ENCODE data around the gene SLC25A44.
"Not testable (repeated sequence)": the region's sequence is repeated elsewhere in the genome, so short reads cannot be mapped to it uniquely, and the experiment has no call there.

The SLC25A44 gene

DNA sequence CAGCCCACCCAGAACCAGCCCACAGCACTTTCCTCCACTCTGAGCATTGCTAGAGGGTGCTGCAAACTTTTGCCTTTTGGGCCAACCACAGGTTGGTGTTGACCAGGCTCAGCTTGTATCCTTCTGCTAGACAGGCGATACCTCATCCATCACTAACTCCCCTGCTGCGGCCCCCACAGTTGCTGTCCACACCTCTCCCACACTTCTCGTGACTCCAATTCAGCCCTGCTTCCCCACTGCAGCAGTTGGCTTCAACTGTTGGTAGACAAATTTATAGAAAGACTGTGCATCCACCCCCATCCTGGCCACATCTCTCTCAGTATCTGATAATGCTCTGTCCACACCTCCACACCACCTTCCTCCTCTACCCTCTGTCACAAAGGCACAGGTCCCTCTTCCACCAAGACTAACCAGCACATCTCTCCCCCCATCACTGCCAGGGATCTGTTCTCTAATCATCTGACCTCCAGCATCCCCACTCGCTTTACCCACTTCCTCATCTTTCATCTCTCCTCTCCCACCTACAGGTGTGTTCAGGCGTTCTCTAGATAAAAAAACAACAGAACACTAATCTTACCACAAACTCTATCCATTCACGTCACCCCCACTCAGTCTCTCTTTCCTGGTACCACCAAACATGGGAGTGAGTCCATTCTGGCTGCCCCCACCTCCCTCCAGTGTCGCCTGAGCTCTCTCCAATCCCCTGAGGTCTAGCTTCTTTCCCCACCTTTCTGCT, 15.8 kb upstream of the SLC25A44 start:
- DNase-seq (ENCODE audit: low spot score), result no peak

DNA sequence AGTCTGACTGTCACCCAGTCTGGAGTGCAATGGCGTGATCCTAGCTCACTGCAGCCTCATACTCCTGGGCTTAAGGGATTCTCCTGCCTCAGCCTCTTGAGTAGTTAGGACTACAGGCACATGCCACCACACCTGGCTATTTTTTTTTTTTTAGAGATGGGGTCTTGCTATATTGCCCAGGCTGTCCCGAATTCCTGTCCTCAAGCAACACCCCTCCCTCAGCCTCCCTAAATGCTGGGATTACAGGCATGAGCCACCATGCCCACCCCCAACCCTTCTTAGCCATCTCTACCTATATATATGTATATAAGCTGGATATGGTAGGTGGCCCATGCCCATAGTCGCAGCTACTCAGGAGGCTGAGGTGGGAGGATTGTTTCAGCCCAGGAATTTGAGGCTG, 13.4 kb upstream of the SLC25A44 start:
- H3K4me3 ChIP-seq, result no peak overlapping the region
- TF ChIP-seq, protein P1, sequence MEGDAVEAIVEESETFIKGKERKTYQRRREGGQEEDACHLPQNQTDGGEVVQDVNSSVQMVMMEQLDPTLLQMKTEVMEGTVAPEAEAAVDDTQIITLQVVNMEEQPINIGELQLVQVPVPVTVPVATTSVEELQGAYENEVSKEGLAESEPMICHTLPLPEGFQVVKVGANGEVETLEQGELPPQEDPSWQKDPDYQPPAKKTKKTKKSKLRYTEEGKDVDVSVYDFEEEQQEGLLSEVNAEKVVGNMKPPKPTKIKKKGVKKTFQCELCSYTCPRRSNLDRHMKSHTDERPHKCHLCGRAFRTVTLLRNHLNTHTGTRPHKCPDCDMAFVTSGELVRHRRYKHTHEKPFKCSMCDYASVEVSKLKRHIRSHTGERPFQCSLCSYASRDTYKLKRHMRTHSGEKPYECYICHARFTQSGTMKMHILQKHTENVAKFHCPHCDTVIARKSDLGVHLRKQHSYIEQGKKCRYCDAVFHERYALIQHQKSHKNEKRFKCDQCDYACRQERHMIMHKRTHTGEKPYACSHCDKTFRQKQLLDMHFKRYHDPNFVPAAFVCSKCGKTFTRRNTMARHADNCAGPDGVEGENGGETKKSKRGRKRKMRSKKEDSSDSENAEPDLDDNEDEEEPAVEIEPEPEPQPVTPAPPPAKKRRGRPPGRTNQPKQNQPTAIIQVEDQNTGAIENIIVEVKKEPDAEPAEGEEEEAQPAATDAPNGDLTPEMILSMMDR (IDR thresholded peaks at IDR 0.05), result no peak
- no peak for DNase-seq (ENCODE audit: low spot score)
- no peak overlapping the region for H3K27ac ChIP-seq

More for the DNA sequence above, 15.8 kb upstream of the SLC25A44 start:
- no peak overlapping the region for H3K27ac ChIP-seq
- TF ChIP-seq, protein P1 (IDR thresholded peaks at IDR 0.05), result no peak
- H3K4me3 ChIP-seq, result no peak overlapping the region

DNA sequence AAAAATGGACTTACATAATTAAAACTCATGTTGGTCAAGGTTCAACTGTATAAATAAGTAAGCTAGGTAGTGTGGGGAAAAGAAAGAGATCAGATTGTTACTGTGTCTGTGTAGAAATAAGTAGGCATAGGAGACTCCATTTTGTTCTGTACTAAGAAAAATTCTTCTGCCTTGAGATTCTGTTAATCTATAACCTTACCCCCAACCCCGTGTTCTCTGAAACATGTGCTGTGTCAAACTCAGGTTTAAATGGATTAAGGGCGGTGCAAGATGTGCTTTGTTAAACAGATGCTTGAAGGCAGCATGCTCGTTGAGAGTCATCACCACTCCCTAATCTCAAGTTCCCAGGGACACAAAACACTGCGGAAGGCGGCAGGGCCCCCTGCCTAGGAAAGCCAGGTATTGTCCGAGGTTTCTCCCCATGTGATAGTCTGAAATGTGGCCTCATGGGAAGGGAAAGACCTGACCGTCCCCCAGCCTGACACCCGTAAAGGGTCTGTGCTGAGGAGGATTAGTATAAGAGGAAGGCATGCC, 12.4 kb upstream of the SLC25A44 start:
- not testable (repeated sequence) for H3K4me3 ChIP-seq; DNase-seq (ENCODE audit: low spot score); H3K27ac ChIP-seq

DNA sequence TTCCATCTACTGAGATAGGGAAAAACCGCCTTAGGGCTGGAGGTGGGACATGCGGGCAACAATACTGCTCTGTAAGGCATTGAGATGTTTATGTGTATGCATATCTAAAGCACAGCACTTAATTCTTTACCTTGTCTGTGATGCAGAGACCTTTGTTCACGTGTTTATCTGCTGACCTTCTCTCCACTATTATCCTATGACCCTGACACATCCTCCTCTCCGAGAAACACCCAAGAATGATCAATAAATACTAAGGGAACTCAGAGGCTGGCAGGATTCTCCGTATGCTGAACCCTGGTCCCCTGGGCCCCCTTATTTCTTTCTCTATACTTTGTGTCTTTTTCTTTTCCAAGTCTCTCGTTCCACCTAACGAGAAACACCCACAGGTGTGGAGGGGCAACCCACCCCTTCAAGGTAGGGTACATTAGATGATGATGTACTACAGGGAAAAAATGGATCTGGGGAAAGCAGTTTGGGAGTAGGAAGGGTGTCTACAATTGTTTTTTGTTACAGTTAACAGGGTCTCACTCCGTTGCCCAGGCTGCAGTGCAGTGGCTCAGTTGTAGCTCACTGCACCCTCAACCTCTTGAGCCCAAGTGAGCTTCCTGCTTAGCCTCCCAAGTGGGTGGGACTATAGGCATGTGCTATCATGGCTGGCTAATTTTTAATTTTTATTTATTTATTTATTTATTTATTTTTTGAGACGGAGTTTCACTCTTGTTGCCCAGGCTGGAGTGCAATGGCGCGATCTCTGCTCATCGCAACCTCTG, 11.7 kb upstream of the SLC25A44 start:
- not testable (repeated sequence) for DNase-seq (ENCODE audit: low spot score); H3K27ac ChIP-seq; H3K4me3 ChIP-seq

DNA sequence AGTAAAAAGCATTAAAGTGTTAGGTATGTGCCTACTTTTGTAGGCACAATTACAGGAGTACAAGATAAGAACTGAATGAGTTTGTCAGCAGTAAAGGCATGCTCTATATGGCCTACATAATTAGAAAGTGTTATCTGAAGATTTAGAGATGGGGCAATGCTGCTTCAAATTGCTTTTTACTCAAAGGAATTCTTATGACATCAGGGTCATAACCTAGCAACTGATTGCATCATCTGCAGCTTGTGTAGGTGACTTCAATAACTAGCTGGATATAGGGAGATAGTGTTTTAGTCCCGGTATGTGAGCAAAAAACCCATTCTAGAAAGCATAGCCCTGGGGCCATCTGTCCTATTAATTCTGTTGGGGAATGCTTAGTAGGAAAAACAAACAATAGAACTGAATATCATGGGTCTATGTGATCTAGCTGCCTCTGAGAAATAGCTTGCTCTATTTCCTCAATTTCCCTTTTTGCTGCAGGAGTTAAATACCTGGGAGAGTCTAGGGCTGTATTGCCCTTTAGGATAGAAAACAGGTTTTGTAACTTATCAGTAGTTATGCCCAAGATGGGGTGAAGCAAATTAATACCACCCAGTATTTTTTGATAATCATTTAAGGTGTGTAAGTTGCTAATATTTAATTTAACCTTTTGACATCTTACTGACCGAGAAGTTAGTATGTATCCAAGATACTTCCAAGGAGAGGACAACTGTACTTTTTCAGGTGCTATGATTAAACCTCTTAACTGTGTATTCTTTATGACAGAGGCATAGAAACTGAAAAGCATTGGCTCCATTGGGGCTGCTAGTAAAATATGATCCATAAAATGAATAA, 7.3 kb upstream of the SLC25A44 start:
- DNase-seq (ENCODE audit: low spot score); H3K4me3 ChIP-seq; H3K27ac ChIP-seq: not testable (repeated sequence)

DNA sequence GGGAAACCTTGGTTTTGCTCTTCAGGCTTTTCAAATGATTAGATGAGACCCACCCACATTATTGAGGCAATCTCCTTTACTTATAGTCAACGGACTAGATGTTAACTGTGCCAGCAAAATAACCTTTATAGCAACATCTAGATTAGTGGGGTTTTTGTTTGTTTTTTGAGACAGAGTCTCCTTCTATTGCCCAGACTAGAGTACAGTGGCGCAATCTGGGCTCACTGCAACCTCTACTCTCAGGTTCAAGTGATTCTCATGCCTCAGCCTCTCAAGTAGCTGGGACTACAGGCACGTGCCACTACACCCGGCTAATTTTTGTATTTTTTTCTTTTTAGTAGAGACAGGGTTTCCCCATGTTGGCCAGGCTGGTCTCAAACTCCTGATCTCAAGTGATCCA, 3.6 kb upstream of the SLC25A44 start:
- not testable (repeated sequence) for H3K27ac ChIP-seq; H3K4me3 ChIP-seq; DNase-seq (ENCODE audit: low spot score)

DNA sequence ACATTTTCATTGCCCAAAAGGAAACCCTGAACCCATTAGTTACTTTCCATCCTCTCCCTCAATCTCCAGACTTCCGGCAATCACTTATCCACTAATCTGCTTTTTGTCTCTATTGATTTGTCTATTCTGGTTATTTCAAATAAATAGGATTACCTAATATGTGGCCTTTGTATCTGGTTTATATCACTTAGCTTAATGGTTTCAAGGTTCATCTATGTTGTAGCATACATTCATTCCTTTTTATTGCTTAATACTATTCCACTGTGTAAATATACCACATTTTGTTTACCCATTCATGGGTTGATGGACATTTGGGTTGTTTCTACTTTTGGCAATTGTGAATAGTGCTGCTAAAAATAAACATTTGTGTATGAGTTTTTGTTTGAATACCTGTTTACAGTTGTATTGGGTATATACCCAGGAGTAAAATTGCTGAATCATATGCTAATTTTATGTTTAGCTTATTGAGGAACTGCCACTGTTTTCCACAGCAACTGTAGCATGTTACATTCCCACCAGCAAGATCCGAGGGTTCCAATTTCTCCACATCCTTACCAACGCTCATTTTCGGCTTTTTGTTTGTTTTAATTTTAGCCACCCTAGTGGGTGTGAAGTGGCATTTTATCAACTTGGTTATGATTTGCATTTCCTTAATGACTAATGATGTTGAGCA, 2.5 kb upstream of the SLC25A44 start:
- TF ChIP-seq, protein P1 (IDR thresholded peaks at IDR 0.05), result no peak
- Histone ChIP-seq H3K4me3 (no peak overlapping the region), H3K27ac (no peak overlapping the region)
- DNase-seq (ENCODE audit: low spot score), result no peak

DNA sequence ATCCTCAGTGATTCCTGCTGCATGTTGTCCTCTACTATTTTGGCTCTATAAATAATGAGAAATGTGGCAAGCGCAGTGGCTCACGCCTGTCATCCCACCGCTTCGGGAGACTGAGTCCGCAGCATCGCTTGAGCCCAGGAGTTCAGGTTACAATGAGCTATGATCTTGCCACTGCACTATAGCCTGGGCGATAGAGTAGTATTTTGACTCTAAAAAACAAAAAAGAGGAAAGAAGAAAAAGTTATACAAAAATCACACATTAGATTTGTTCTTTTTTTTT, 756 bp upstream of the SLC25A44 start:
- TF ChIP-seq, protein P1 (IDR thresholded peaks at IDR 0.05), result no peak
- no peak for DNase-seq (ENCODE audit: low spot score)
- peak overlapping the region in 1 of 2 donors; percentile 63 for H3K27ac ChIP-seq
- peak overlapping the region; percentile 79 for H3K4me3 ChIP-seq

Measured in coronary artery (tissue), 2 donors.